Heart left ventricle (tissue), 13 donors: ENCODE results near the gene DESI2.

Experiments used
- POLR2A ChIP-seq, 2 donors: fragments of 450-650 bp; IDR thresholded peaks; one replicate each; pipeline ENCODE4 v1.6.1; 2017; ENCODE audit warnings: antibody characterized with exemption in 2 of 2, mild to moderate bottlenecking in 2 of 2, moderate library complexity in 2 of 2
- TF ChIP-seq, protein P1 (sequence below), 12 donors: fragments of 200-600 bp; sonication (generic) in 4 of 12; IDR thresholded peaks; one replicate each; pipeline versions ENCODE4 v1.5.0 to v1.8.0; 2018 to 2022; ENCODE audit warnings: antibody characterized with exemption in 12 of 12, mild to moderate bottlenecking in 5 of 12
- donor health status: ischemic (EF 13 %, LVEDD 7.1; RV severe dilation, severe dysfunction).
- donor health status: DM: no; HTN: yes; CAD: no.
- donor health status: DM: no; HTN: no; CAD: no.
- donor health status: ischemic (EF 25% LVEDD 6.9; RV normal size, moderate dysfunction).
- donor health status: ischemic (EF 25% LVEDD 5.7; RV mildly dilated, moderate dysfunction).
- donor health status: ischemic (EF 35%, LVEDD 5.7; RV mildly dilated, moderate dysfunction).
- donor health status: nonischemic (EF 11% LVEDD 7.7; RV severe dilation, severe dysfunction).
- donor health status: DM: yes; HTN: yes; CAD: no.
- donor health status: PGD.
- donor health status: ischemic (EF 29% LVEDD 5.4; RV normal size, mild dysfunction).
- donor health status: nonischemic (EF 23%, LVEDD 6.1; RV moderate dilation, normal function).

DNA sequence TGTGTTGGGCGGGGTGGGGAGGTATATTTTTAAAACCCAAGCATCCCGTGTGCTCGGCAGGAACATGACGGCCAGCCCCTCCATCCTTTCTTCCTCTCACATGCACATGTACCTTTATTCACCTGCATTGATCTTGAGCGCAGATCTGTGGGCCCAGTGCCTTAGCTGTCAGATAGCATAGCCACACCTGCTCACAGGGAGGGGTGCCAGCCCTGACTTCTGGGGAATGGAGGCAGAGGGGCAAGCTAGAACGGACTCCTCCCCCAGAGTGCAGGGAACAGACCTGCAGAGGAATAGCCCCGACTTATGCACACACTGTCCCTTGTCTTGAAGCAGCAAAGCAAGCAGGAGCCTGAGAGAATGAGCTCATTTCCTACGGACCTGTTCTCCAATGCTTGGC lies 56.1 kb downstream of the DESI2 start:
- TF ChIP-seq, protein P1, sequence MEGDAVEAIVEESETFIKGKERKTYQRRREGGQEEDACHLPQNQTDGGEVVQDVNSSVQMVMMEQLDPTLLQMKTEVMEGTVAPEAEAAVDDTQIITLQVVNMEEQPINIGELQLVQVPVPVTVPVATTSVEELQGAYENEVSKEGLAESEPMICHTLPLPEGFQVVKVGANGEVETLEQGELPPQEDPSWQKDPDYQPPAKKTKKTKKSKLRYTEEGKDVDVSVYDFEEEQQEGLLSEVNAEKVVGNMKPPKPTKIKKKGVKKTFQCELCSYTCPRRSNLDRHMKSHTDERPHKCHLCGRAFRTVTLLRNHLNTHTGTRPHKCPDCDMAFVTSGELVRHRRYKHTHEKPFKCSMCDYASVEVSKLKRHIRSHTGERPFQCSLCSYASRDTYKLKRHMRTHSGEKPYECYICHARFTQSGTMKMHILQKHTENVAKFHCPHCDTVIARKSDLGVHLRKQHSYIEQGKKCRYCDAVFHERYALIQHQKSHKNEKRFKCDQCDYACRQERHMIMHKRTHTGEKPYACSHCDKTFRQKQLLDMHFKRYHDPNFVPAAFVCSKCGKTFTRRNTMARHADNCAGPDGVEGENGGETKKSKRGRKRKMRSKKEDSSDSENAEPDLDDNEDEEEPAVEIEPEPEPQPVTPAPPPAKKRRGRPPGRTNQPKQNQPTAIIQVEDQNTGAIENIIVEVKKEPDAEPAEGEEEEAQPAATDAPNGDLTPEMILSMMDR (IDR thresholded peaks at IDR 0.05) = no peak
- TF ChIP-seq POLR2A (IDR thresholded peaks at IDR 0.05) = no peak
